Measurements from ENCODE around the gene PRAMEF9.
"Not testable (repeated sequence)": the region's sequence is repeated elsewhere in the genome, so short reads cannot be mapped to it uniquely, and the experiment has no call there.

PRAMEF9 gene

DNA sequence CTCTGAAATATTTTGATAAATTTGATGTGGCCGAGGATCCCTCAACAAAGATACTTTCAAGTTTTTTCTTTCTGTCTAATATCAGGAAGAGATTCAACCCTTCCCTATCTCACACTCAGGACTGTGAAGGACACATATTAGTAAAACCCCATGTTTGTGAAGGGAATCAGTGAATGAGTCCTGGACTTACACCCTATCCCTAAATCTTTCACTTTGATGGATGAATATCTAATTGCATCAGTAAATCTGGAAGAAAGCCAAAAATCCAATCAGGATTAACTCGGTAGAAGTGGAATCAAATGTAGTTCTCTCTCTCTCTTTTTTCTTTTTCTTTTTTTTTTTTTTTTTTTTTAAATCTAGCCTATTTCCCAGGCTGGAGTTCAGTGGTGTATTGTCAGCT lies at the start of gene PRAMEF9:
PRAMEF9 (plus strand) TSS at position 301 of the 400 bp plus-strand sequence. CDS start 3,433 bp downstream, outside the sequence.
- not testable (repeated sequence) for H3K4me3 ChIP-seq (ENCODE audit: low read depth in 1 of 2, low read length in 2 of 2); H3K27me3 ChIP-seq (ENCODE audit: control insufficient read depth in 1 of 2, insufficient read depth in 2 of 2, low read length in 2 of 2); H3K27ac ChIP-seq (ENCODE audit: low read depth, low read length); H3K9me3 ChIP-seq (ENCODE audit: low read length); H3K36me3 ChIP-seq (ENCODE audit: insufficient read depth, low read length); H3K9ac ChIP-seq (ENCODE audit: low read length); H3K4me1 ChIP-seq (ENCODE audit: insufficient read depth, low read length)

GRCh38 chr1:13155909-13156308 lies 15.7 kb upstream of the PRAMEF9 start, which contains the start of gene PRAMEF26:
Gene PRAMEF26, minus strand, starts transcription at chr1:13156009. Its CDS starts 2,914 bp downstream, at chr1:13153095.
- not testable (repeated sequence) for H3K4me3 ChIP-seq (ENCODE audit: low read depth in 1 of 2, low read length in 2 of 2); H3K9me3 ChIP-seq (ENCODE audit: low read length); H3K4me1 ChIP-seq (ENCODE audit: insufficient read depth, low read length); H3K9ac ChIP-seq (ENCODE audit: low read length); H3K27ac ChIP-seq (ENCODE audit: low read depth, low read length); H3K27me3 ChIP-seq (ENCODE audit: control insufficient read depth in 1 of 2, insufficient read depth in 2 of 2, low read length in 2 of 2); H3K36me3 ChIP-seq (ENCODE audit: insufficient read depth, low read length)

- H3K4me3 ChIP-seq (ENCODE audit: low read depth in 1 of 2, low read length in 2 of 2); H3K9me3 ChIP-seq (ENCODE audit: low read length); H3K27me3 ChIP-seq (ENCODE audit: control insufficient read depth in 1 of 2, insufficient read depth in 2 of 2, low read length in 2 of 2); H3K36me3 ChIP-seq (ENCODE audit: insufficient read depth, low read length); H3K27ac ChIP-seq (ENCODE audit: low read depth, low read length); H3K4me1 ChIP-seq (ENCODE audit: insufficient read depth, low read length); H3K9ac ChIP-seq (ENCODE audit: low read length): not testable (repeated sequence)
Observed at GRCh38 chr1:13165531-13165930, 6.1 kb upstream of the PRAMEF9 start, which contains the start of gene HNRNPCL4. Gene HNRNPCL4, minus strand, starts transcription at chr1:13165631. Its CDS starts 164 bp downstream, at chr1:13165467.

DNA sequence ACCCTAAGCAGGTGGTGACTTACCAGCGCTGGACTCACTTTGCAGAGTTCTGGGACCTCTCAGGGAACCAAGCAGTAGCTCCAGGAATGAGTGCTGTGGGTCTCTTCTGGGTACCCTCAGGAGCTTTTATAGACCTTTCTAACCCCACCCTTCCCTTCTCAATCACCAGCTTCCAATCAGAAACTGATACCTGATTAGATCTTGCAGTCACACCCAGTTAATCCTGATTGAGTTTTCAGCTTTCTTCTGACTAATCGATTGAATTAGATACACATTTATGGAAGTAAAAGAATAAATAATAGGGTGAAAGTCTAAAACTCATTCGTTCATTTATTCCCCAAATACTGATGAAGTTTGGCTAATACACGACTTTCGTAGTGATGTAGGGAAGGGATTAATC lies 29.7 kb downstream of the PRAMEF9 start, which contains the start of gene PRAMEF13:
PRAMEF13 (minus strand) TSS at position 101 of the 400 bp plus-strand sequence. CDS start 1,820 bp downstream, outside the sequence.
- not testable (repeated sequence) for H3K9me3 ChIP-seq (ENCODE audit: low read length); H3K9ac ChIP-seq (ENCODE audit: low read length); H3K4me3 ChIP-seq (ENCODE audit: low read depth in 1 of 2, low read length in 2 of 2); H3K27ac ChIP-seq (ENCODE audit: low read depth, low read length); H3K4me1 ChIP-seq (ENCODE audit: insufficient read depth, low read length); H3K27me3 ChIP-seq (ENCODE audit: control insufficient read depth in 1 of 2, insufficient read depth in 2 of 2, low read length in 2 of 2); H3K36me3 ChIP-seq (ENCODE audit: insufficient read depth, low read length)

DNA sequence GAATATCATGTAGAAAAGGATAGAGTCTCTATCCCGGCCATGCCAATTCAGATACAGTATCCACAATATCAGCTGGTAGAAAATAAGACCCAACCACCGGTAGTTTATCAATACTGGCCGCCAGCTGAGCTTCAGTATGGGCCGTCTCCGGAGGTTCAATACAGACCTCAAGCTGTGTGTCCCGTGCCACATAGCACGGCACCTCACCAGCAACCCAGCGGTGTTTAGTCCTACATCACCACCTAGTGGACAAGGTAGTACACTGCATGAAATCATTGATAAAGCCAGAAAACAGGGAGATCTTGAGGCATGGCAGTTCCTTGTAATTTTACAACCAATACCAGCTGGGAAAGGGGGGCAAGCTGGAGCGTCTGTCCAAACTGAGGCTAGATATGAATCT lies 37.1 kb downstream of the PRAMEF9 start:
- H3K36me3 ChIP-seq (ENCODE audit: insufficient read depth, low read length); H3K4me1 ChIP-seq (ENCODE audit: insufficient read depth, low read length); H3K27me3 ChIP-seq (ENCODE audit: control insufficient read depth in 1 of 2, insufficient read depth in 2 of 2, low read length in 2 of 2); H3K9ac ChIP-seq (ENCODE audit: low read length); H3K27ac ChIP-seq (ENCODE audit: low read depth, low read length); H3K9me3 ChIP-seq (ENCODE audit: low read length); H3K4me3 ChIP-seq (ENCODE audit: low read depth in 1 of 2, low read length in 2 of 2): not testable (repeated sequence)

GRCh38 chr1:13216619-13217018 lies 45.0 kb downstream of the PRAMEF9 start:
- not testable (repeated sequence) for H3K27me3 ChIP-seq (ENCODE audit: control insufficient read depth in 1 of 2, insufficient read depth in 2 of 2, low read length in 2 of 2); H3K9ac ChIP-seq (ENCODE audit: low read length); H3K4me1 ChIP-seq (ENCODE audit: insufficient read depth, low read length); H3K4me3 ChIP-seq (ENCODE audit: low read depth in 1 of 2, low read length in 2 of 2); H3K9me3 ChIP-seq (ENCODE audit: low read length); H3K36me3 ChIP-seq (ENCODE audit: insufficient read depth, low read length); H3K27ac ChIP-seq (ENCODE audit: low read depth, low read length)

- not testable (repeated sequence) for H3K9me3 ChIP-seq (ENCODE audit: low read length); H3K36me3 ChIP-seq (ENCODE audit: insufficient read depth, low read length); H3K27ac ChIP-seq (ENCODE audit: low read depth, low read length); H3K9ac ChIP-seq (ENCODE audit: low read length); H3K4me1 ChIP-seq (ENCODE audit: insufficient read depth, low read length); H3K27me3 ChIP-seq (ENCODE audit: control insufficient read depth in 1 of 2, insufficient read depth in 2 of 2, low read length in 2 of 2); H3K4me3 ChIP-seq (ENCODE audit: low read depth in 1 of 2, low read length in 2 of 2)
Observed at GRCh38 chr1:13219203-13219602, 47.6 kb downstream of the PRAMEF9 start.

- not testable (repeated sequence) for H3K9me3 ChIP-seq (ENCODE audit: low read length); H3K36me3 ChIP-seq (ENCODE audit: insufficient read depth, low read length); H3K4me1 ChIP-seq (ENCODE audit: insufficient read depth, low read length); H3K4me3 ChIP-seq (ENCODE audit: low read depth in 1 of 2, low read length in 2 of 2); H3K27ac ChIP-seq (ENCODE audit: low read depth, low read length); H3K27me3 ChIP-seq (ENCODE audit: control insufficient read depth in 1 of 2, insufficient read depth in 2 of 2, low read length in 2 of 2); H3K9ac ChIP-seq (ENCODE audit: low read length)
Observed at GRCh38 chr1:13222788-13223187, 51.1 kb downstream of the PRAMEF9 start.

DNA sequence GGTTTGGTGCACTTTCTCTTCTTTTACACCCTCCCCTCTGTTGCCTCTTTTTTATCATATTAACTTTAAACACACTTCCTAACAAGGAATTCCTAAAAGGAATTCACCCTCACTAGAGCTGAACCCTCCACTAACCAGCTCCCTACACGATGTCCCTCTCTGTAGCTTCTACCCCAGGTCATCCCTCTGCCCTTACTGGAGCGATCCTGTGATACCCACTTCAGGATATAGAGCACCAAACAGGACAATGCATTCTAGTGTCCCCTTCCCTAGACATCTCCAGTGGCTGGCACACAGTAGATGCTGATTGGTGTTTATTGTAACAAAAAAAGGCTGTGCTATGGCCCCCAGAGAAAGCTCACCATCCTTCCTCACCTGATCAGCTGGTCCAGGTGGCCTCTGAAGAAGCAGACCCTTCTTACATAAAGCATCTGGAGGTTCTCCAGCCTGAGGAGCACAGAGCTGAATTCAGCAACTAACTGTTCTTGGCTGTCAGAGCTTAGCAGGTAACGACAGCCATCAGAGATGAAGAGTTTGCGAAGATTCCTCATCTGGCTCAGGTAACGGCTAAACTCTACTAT lies 52.9 kb downstream of the PRAMEF9 start:
- Histone ChIP-seq H3K9ac (ENCODE audit: low read length) (no peak overlapping the region), H3K9me3 (ENCODE audit: low read length) (no peaks in the 10 kb centered on the region), H3K36me3 (ENCODE audit: insufficient read depth, low read length) (no peaks in the 10 kb centered on the region), H3K4me3 (ENCODE audit: low read depth in 1 of 2, low read length in 2 of 2) (no peak overlapping the region), H3K27ac (ENCODE audit: low read depth, low read length) (no peak overlapping the region), H3K27me3 (ENCODE audit: control insufficient read depth in 1 of 2, insufficient read depth in 2 of 2, low read length in 2 of 2) (no peaks in the 10 kb centered on the region), H3K4me1 (ENCODE audit: insufficient read depth, low read length) (no peaks in the 10 kb centered on the region)

DNA sequence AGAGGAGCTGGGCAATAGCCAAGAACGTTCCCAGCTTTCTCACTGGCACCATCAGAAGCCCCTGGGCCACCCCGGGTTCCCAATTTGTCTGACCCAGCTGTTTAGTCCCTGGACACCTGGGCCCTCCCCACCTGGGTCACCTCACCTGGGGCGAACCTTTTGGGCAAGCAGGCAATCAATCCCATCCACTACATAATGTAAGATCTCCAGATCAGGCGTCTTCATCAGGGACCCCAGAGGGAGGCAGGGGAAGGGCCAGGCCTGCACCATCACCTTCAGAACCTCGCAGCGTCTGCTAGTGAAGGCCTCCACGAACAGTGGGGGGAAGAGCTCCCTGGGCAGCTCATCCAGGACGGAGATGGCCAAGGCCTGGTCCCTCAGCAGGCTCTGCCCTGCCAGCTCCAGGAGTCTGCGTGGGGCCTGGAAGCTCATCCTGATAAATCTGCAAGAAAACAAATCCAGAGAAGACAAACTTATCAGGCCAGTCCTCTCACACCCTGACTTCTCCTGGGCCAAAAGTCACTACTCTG lies 54.1 kb downstream of the PRAMEF9 start, which contains the start of gene PRAMEF18:
PRAMEF18 (minus strand) TSS at position 480 of the 530 bp plus-strand sequence; CDS start at position 432, 48 bp downstream.
- H3K9me3 ChIP-seq (ENCODE audit: low read length); H3K4me1 ChIP-seq (ENCODE audit: insufficient read depth, low read length); H3K9ac ChIP-seq (ENCODE audit: low read length); H3K36me3 ChIP-seq (ENCODE audit: insufficient read depth, low read length); H3K27ac ChIP-seq (ENCODE audit: low read depth, low read length); H3K4me3 ChIP-seq (ENCODE audit: low read depth in 1 of 2, low read length in 2 of 2); H3K27me3 ChIP-seq (ENCODE audit: control insufficient read depth in 1 of 2, insufficient read depth in 2 of 2, low read length in 2 of 2): not testable (repeated sequence)

DNA sequence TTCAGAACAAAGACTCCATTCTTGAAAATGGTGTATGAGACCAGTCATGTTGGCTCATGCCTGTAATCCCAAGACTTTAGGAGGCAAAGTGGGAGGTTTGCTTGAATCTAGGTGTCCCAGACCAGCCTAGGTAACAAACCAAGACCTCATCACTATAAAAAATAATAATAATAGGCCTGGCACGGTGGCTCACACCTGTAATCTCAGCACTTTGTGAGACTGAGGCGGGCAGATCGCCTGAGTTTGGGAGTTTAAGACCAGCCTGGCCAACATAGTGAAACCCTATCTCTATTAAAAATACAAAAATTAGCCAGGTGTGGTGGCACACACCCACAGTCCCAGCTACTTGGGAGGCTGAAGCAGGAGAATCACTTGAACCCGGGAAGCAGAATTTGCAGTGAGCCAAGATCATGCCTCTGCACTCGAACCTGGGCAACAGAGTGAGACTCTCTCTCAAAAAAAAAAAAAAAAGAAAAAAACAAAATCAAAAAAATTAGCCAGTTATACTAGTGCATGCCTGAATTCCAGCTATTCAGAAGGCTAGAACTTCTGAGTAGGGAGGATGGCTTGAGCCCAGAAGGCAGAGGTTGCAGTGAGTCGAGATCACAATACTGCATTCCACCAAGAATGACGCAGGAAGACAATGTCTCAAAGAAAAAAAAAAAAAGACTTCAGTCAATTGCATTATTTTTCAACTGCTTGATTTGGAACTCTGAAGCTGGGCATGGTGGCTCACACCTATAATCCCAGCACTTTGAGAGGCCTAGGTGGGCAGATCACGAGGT lies 55.8 kb downstream of the PRAMEF9 start:
- H3K9me3 ChIP-seq (ENCODE audit: low read length); H3K4me1 ChIP-seq (ENCODE audit: insufficient read depth, low read length); H3K4me3 ChIP-seq (ENCODE audit: low read depth in 1 of 2, low read length in 2 of 2); H3K27ac ChIP-seq (ENCODE audit: low read depth, low read length); H3K36me3 ChIP-seq (ENCODE audit: insufficient read depth, low read length); H3K27me3 ChIP-seq (ENCODE audit: control insufficient read depth in 1 of 2, insufficient read depth in 2 of 2, low read length in 2 of 2); H3K9ac ChIP-seq (ENCODE audit: low read length): not testable (repeated sequence)

Data from muscle layer of colon (tissue), 2 donors.